Right atrium auricular region (tissue), 2 donors: ENCODE results near the gene DYNC1I1. TPM values are rescaled to one million over a fixed set of nuclear protein-coding genes. Genes with fewer than 3 reads are reported as not detected.

Source experiments
- DNase-seq: peaks from one replicate; pipeline ENCODE4 v3.0.0-alpha.2; 2019; ENCODE audit warnings: low spot score
- H3K27ac ChIP-seq, 2 donors: fragments of 200-600 bp; sonication (generic); 1 replicate in 1 of 2; 2 replicates in 1 of 2; pipeline ENCODE4 v1.5.1; 2016 to 2019
- H3K27me3 ChIP-seq, 2 donors: fragments of 200-600 bp; sonication (generic); one replicate each; pipeline versions ENCODE4 v1.5.1 to v1.6.0; 2017 to 2019
- H3K36me3 ChIP-seq: fragments of 200-600 bp; sonication (generic); one replicate; pipeline ENCODE4 v1.5.1; 2016
- H3K4me1 ChIP-seq, 2 donors: fragments of 200-600 bp; sonication (generic); one replicate each; pipeline versions ENCODE4 v1.5.1 to v1.6.0; 2017 to 2019
- H3K4me3 ChIP-seq, 2 donors: fragments of 200-600 bp; sonication (generic); 1 replicate in 1 of 2; 2 replicates in 1 of 2; pipeline ENCODE4 v1.5.1; 2017 to 2019; ENCODE audit warnings: mild to moderate bottlenecking in 1 of 2, moderate library complexity in 1 of 2
- H3K9me3 ChIP-seq, 2 donors: fragments of 200-600 bp; sonication (generic); one replicate each; pipeline ENCODE4 v1.5.1; 2019
- CTCF ChIP-seq, 2 donors: fragments of 200-600 bp; sonication (generic); IDR thresholded peaks; one replicate each; pipeline ENCODE4 v1.5.1; 2019; ENCODE audit warnings: antibody characterized with exemption in 2 of 2
- total RNA-seq, 2 donors: library from RNA; depleted of rRNA; stranded (reverse); fragments of >200 nt; gene quantifications; one replicate each; pipeline ENCODE4 v1.1.0, GENCODE V29; 2016

Gene DYNC1I1
- total RNA-seq, 2 donors from 2014 or later = 14.1 to 41.3 TPM

- Histone ChIP-seq H3K4me1 (no peaks in the 10 kb centered on the region), H3K27ac (no peak overlapping the region), H3K9me3 (no peaks in the 10 kb centered on the region), H3K36me3 (no peaks in the 10 kb centered on the region), H3K4me3 (no peak overlapping the region), H3K27me3 (no peaks in the 10 kb centered on the region)
- DNase-seq = no peak
- no peak for TF ChIP-seq CTCF (IDR thresholded peaks at IDR 0.05)
Observed at GRCh38 chr7:95997632-95998031, 225.3 kb downstream of the DYNC1I1 start.

- H3K36me3 ChIP-seq = no peaks in the 10 kb centered on the region
- DNase-seq = no peak
- H3K4me1 ChIP-seq = no peaks in the 10 kb centered on the region
- H3K27ac ChIP-seq = no peak overlapping the region
- no peak overlapping the region for H3K4me3 ChIP-seq
- H3K27me3 ChIP-seq = no peaks in the 10 kb centered on the region
- no peaks in the 10 kb centered on the region for H3K9me3 ChIP-seq
- TF ChIP-seq CTCF (IDR thresholded peaks at IDR 0.05) = no peak
Observed at GRCh38 chr7:95999481-95999880, 227.1 kb downstream of the DYNC1I1 start.

GRCh38 chr7:96004578-96004977, 232.2 kb downstream of the DYNC1I1 start:
- Histone ChIP-seq H3K27me3 (no peaks in the 10 kb centered on the region), H3K4me3 (no peak overlapping the region), H3K9me3 (no peaks in the 10 kb centered on the region), H3K27ac (no peak overlapping the region), H3K4me1 (no peaks in the 10 kb centered on the region), H3K36me3 (no peaks in the 10 kb centered on the region)
- DNase-seq = no peak
- TF ChIP-seq CTCF (IDR thresholded peaks at IDR 0.05) = no peak

- no peak overlapping the region for H3K27ac ChIP-seq
- TF ChIP-seq CTCF (IDR thresholded peaks at IDR 0.05) = no peak
- no peaks in the 10 kb centered on the region for H3K36me3 ChIP-seq
- no peaks in the 10 kb centered on the region for H3K9me3 ChIP-seq
- H3K4me3 ChIP-seq = no peak overlapping the region
- H3K27me3 ChIP-seq = no peaks in the 10 kb centered on the region
- no peaks in the 10 kb centered on the region for H3K4me1 ChIP-seq
- DNase-seq = no peak
Observed at GRCh38 chr7:96005271-96005670, 232.9 kb downstream of the DYNC1I1 start.

- Histone ChIP-seq H3K4me3 (no peak overlapping the region), H3K9me3 (no peaks in the 10 kb centered on the region), H3K27ac (no peak overlapping the region), H3K4me1 (no peaks in the 10 kb centered on the region), H3K27me3 (no peaks in the 10 kb centered on the region), H3K36me3 (no peaks in the 10 kb centered on the region)
- TF ChIP-seq CTCF (IDR thresholded peaks at IDR 0.05) = no peak
- no peak for DNase-seq
Observed at GRCh38 chr7:96009148-96009547, 236.8 kb downstream of the DYNC1I1 start.

GRCh38 chr7:96013836-96014235, 241.5 kb downstream of the DYNC1I1 start:
- Histone ChIP-seq H3K9me3 (no peaks in the 10 kb centered on the region), H3K27ac (no peak overlapping the region), H3K4me1 (no peaks in the 10 kb centered on the region), H3K27me3 (no peaks in the 10 kb centered on the region), H3K36me3 (no peaks in the 10 kb centered on the region), H3K4me3 (no peak overlapping the region)
- TF ChIP-seq CTCF (IDR thresholded peaks at IDR 0.05) = no peak
- no peak for DNase-seq
